GM21723 (cell line): ENCODE data around the gene MRPL36.

Experiments
- ATAC-seq: cut with Tn5 transposase; IDR thresholded peaks from one replicate; pipeline ENCODE4 v1.9.1; 2021; ENCODE audit warnings: mild to moderate bottlenecking, moderate library complexity; ENCODE audit not compliant: unreplicated experiment

MRPL36 gene

GRCh38 chr5:1782385-1783215 lies 17.0 kb downstream of the MRPL36 start:
- peak; percentile 15 for ATAC-seq

DNA sequence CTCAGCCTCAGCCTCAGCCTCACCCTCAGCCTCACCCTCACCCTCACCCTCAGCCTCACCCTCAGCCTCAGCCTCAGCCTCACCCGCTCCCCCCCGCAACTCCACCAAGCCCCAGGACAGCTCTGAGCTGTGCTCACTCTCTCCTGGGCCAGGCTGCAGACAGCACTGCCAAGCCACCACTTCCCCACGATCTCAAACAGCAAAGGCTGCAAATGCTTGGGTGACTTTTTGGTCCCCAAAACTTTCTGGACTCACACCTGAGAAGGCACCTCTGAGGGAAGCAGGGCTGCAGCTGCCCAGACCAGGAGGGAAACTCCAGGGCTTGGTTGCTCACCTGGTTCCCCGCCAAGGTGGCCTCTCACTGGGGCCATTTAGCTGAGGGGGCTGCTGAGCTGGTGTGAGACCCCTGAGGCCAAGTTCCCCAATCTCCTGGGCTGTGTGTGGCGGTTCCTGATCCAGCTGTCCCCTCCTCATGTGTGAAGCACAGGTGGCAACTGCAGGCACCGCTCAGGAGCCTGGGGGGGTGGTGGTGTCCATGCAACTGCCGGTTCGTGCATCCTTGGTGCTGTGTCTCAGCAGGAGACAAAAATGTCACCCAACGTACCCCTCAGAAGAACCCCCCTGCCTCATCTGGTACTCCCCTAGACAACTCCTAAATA lies 17.8 kb downstream of the MRPL36 start:
- no peak for ATAC-seq

DNA sequence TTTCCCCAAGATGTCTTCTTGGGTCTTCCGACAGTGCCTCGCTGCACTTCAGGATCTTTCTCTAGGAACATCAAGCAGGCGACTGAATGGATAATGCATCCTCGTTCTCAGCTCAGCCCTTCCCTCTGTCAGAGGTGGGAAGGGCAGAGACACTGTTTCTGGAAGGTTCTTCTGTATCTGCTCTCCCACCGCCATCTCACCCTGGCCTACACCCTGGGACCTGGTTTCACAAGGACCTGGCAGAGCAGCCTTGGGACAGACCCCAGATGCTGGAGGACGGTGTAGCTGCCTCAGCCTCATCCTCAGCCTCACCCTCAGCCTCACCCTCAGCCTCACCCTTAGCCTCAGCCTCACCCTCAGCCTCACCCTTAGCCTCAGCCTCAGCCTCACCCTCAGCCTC lies 18.5 kb downstream of the MRPL36 start:
- no peak for ATAC-seq

DNA sequence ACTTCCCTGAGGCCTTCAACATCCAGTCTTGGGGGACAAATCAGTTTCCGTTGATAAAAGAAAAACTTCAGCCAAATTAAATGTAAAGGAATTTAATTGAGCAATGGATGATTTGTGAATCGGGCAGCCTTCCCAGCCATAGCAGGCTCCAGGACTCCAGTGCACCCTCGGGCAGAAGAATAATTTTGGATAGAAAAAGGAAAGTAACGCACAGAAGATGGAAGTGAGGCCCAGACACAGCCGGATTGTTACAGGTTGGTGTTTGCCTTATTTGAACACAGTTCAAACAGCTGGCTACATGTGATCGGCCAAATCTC lies 19.1 kb downstream of the MRPL36 start:
- no peak for ATAC-seq

GRCh38 chr5:1779782-1780613 lies 19.6 kb downstream of the MRPL36 start:
- ATAC-seq: no peak

GRCh38 chr5:1779021-1779680 lies 20.5 kb downstream of the MRPL36 start:
- ATAC-seq: no peak

DNA sequence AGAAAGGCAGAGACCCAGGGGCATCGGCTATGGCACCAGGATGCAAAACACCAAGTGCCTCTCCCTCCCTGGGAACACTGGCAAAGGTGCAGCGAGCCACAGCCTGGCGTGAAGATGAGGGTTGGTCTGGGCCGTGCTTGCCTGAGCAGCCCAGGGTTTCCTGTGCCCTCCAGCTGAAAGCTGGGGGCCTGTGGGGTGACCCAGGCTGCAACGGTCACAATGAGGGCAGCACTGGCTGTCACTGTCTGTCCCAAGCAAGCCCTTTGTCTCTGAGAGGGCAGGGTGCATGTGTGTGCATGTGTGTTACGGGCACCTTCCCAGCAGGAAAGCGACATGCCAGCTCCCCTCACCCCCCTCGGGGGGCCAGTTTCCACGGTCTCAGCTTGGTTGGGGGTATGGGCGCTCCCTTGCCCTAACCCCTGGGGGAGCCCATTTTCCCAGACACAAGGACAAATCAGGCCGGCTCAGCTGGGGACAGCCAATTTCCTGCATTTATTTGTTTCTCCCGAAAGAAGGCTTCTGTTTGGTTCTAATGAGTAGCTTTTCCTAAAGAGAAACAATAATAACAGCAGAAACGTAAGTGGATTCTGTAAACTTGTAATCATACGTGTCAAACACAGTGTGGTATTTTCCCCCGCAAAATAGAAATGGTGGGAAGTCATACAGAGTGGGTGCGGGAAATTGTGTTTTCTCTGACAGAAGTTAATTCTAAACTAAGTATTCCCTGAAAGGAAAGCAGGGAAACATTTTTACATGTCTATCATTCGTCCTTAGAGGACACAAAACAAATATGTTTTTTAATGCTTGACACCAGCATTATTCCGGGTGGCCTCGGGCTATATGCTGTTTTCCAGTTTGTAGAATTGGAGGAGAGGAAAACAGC lies 21.3 kb downstream of the MRPL36 start:
- ATAC-seq: no peak

DNA sequence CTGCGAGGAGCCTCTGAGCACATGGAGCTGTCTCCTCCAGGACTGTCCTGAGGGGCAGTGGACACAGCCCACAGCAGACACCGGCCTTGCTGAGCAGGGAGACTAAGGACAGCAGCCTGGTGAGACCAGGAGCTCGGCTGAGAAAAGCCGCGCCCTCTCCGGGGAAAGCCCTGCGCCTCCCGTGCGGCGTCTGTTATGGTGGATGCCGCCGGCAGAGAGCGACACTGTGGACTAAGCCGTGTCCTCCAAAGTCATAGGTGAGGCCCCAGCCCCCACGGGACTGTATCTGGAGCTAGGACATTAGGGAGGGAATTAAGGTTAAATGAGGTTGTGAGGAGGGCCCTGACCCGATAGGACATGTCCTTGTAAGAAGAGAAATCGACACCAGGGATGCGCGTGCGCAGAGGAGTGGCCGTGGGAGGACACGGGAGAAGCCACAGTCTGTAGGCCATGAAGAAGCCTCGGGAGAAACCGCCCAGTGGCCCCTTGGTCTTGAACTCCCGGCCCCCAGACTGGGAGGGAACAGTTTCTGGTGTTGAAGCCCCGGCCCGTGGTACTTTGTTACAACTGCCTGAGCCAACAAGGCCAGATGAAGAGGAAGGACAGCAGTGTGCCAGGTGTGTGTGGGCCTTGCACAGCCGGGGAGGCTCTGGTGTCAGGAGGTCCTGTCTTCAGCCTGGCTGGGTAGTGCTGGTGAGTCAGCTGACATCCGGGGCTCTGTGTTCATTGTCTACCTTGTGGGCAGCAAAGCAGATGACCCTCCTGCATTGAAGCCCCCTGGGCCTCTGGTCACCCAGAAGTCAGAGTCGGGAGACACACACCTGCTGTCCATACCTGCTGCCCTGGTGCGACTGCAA lies 22.1 kb downstream of the MRPL36 start:
- no peak for ATAC-seq

DNA sequence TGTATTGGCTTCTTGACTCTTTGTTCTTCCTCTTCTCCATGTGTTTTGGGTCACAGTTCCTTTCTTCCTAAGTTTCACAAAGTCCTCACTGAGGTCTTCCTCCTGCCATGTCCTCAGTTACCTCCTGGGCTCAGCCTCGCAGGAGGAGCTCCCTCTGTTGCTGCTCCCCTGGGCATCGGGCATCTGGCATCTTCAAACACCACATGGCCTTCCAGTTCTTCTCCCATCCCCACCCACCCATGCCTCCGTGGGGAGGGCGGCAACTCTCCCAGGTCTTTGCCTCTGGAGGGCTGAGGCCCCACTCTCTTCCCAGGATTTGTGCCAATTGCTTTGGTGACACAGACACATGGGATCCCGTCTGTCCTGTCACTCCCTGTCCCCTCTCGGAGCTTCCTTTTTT lies 22.8 kb downstream of the MRPL36 start:
- no peak for ATAC-seq

DNA sequence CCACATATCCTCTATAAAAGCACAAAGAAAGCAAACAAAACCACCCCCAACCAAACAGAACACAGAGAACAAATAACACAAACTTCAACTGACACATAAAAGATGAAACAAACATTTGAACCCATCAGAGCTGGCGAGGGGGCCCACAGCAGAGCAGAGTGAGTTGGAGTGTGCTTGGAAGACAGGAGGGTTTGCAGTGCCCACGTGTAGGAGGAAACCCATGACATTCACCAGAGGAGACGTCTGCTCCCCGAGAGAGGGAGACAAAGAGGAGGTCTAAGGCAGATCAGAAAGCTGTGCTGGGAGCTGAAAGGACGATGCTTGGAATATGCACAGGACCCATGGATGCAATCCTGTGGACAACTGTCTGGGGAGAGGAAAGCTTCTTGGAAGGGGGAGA lies 27.0 kb downstream of the MRPL36 start:
- ATAC-seq: peak; percentile 63

DNA sequence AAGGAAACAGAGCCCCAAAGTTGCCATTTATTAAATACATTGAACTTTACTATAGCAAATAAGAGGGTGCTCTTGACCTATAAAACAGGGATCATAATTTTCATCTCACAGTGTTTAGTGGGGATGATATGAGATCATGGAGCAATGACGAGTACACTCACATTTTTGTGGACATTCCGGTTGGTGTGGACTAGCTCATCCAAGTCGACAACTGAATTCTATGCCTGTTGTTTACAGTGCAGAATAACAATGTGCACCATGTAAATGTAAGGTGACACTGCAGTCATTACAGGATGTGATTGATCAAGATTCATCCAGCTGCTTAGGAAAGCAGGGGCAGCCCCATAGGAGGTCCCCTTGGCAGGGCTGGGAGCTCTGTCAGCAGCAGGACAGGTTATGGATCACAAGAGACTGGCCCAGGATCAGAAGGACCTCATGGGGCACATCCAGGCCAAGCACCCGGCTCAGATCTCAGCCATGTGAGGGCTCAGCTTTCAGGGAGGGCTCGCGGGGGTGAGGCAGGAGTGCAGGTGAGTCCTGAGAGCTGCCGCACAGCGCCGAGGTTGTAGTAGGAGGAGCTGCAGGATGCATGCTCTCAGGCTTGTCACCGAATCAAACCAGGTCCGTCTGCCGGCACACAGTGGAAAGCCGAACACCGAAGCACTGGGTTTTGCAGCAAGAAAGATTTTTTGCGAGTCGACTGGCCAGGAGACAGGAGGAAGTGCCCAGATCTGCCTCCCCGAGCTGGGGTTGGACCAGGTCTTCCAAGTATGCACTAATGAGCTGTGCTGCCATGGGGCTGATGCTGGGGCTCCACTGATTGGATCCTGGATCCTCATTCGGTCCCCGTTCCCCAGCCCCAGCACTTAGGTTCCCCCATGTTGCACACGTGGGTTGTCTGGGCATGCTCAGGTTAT lies 28.2 kb downstream of the MRPL36 start:
- ATAC-seq: no peak

DNA sequence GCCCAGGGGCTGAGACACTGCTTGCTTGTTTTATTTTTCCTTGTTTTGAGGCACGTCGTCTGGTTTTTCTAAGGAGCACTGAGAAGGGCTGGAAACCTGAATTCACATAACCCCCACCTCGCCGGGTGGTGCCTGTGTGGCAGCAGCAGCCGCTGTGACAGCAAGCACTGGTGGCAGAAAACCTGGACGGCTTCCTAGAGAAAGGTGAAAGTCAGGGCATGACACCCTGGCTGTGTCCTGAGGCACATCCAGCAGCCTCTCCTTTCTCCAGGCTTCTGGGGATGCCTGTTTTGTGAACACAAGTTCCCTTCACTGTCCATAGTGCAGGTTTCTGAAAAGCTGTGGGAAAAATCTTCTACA lies 29.2 kb downstream of the MRPL36 start:
- ATAC-seq: no peak

DNA sequence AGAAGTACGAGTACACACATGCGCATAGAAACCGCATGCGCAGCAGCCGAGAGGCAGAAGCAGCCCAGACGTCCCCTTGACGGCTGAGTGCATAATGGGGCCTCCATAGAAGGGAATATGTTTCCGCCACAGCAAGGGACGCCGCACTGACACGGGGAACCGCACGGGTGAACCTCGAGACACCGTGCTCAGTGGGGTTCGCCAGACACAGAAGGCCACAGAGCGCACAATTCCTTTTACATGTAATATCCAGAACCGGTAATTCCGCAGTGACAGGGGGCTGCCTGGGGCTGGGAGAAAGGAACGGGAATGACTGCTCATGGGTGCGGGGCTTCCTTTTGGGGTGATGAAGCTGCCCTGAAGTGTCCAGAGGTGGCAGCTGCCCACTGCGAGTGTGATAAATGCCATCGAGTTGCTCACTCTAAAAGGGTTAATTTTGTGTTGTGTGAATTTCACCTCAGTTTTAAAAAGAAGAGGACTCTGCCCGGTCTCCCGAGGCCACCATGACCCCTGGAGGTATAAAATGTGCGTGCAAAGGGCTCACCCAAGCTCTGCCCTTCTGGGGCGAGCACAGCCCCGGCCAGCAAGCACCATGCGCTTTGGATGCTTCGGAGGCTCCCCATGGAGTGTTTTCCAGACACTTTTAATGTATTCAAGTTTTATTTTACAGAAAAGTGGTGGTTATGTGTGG lies 29.7 kb downstream of the MRPL36 start:
- no peak for ATAC-seq

DNA sequence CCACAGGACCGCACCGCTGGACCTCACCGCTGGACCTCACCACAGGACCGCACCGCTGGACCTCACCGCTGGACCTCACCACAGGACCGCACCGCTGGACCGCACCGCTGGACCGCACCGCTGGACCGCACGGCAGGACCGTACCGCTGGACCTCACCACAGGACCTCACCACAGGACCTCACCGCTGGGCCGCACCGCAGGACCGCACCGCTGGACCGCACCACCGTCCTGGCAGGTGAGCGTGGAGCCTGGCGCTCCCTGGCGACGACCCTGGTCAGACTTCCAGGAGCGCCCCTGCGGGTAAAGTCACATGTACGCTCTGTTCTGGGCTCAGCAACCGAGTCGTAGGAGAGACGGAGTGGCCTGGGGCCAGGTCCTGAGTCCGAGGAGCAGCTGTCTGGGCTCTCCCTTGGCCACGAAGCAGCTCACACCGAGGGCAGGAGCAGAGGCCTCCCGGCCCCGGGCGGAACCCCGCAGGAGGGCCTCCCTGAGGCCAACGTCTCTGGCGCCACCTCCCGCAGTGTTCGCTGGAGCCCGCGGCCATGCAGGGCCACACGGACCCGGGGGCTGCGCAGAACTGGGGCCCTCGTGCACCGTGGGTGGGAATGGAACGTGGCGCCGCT lies 30.5 kb downstream of the MRPL36 start:
- no peak for ATAC-seq

- ATAC-seq: no peak
Observed at GRCh38 chr5:1768283-1769000, 31.2 kb downstream of the MRPL36 start.

GRCh38 chr5:1767524-1768282 lies 31.9 kb downstream of the MRPL36 start:
- ATAC-seq: no peak
